Activated T-helper 1 cell treated with Interleukin-2 at 50 U/mL for 16 hours (primary cell): ENCODE data around the gene GBA2.
A peak's percentile ranks its signal among the peaks of the same experiment; 100 is the strongest.

Source experiments
- DNase-seq: peaks from one replicate; pipeline ENCODE4 v3.0.0-alpha.2; 2020; ENCODE audit warnings: low read depth

The GBA2 gene

GRCh38 chr9:35748858-35749514, at the start of gene GBA2, which contains the start of gene RGP1:
Gene GBA2 (minus strand): TSS chr9:35749228. CDS start chr9:35748704, 524 bp downstream.
Gene RGP1 (plus strand): TSS chr9:35749287. CDS start chr9:35749756, 469 bp downstream.
- DNase-seq: peak; percentile 60

- no peak for DNase-seq
Observed at GRCh38 chr9:35797311-35798109, 48.5 kb upstream of the GBA2 start.

GRCh38 chr9:35795695-35796094, 46.7 kb upstream of the GBA2 start:
- no peak for DNase-seq

- no peak for DNase-seq
Observed at GRCh38 chr9:35793461-35793860, 44.4 kb upstream of the GBA2 start.

GRCh38 chr9:35792826-35793225, 43.8 kb upstream of the GBA2 start:
- no peak for DNase-seq

- DNase-seq: no peak
Observed at GRCh38 chr9:35792024-35792813, 43.2 kb upstream of the GBA2 start.

GRCh38 chr9:35791297-35791921, 42.4 kb upstream of the GBA2 start, which contains the start of gene NPR2:
Gene NPR2 (plus strand): TSS chr9:35791591. CDS start chr9:35792409, 818 bp downstream.
- DNase-seq: no peak

- DNase-seq: peak; percentile 25
Observed at GRCh38 chr9:35790385-35791296, 41.6 kb upstream of the GBA2 start.

- DNase-seq: no peak
Observed at GRCh38 chr9:35790025-35790384, 41.0 kb upstream of the GBA2 start.

- DNase-seq: no peak
Observed at GRCh38 chr9:35789541-35789940, 40.5 kb upstream of the GBA2 start.

- no peak for DNase-seq
Observed at GRCh38 chr9:35783418-35783817, 34.4 kb upstream of the GBA2 start.

GRCh38 chr9:35781066-35781465, 32.0 kb upstream of the GBA2 start:
- DNase-seq: no peak

- DNase-seq: no peak
Observed at GRCh38 chr9:35778496-35778895, 29.5 kb upstream of the GBA2 start.

- DNase-seq: no peak
Observed at GRCh38 chr9:35776018-35776417, 27.0 kb upstream of the GBA2 start.

- no peak for DNase-seq
Observed at GRCh38 chr9:35774907-35775635, 26.0 kb upstream of the GBA2 start.

GRCh38 chr9:35771943-35772342, 22.9 kb upstream of the GBA2 start:
- no peak for DNase-seq

GRCh38 chr9:35771534-35771933, 22.5 kb upstream of the GBA2 start:
- no peak for DNase-seq

- no peak for DNase-seq
Observed at GRCh38 chr9:35771075-35771433, 22.0 kb upstream of the GBA2 start.

- DNase-seq: no peak
Observed at GRCh38 chr9:35769763-35770162, 20.7 kb upstream of the GBA2 start.

- no peak for DNase-seq
Observed at GRCh38 chr9:35767458-35767857, 18.4 kb upstream of the GBA2 start.
